SK-N-DZ (cell line): Measurements from ENCODE around the gene TLCD2.
"Not testable (repeated sequence)": the region's sequence is repeated elsewhere in the genome, so short reads cannot be mapped to it uniquely, and the experiment has no call there.

Experiments used
- DNase-seq: peaks from one replicate; pipeline ENCODE4 v3.0.0-alpha.2; 2015; ENCODE audit warnings: low spot score

TLCD2 gene

GRCh38 chr17:1693339-1693738 is 16.8 kb downstream of the TLCD2 start:
- no peak for DNase-seq

GRCh38 chr17:1690544-1691221 is 19.5 kb downstream of the TLCD2 start:
- no peak for DNase-seq

- not testable (repeated sequence) for DNase-seq
These were observed 21.8 kb downstream of the TLCD2 start for GRCh38 chr17:1688405-1688804.

- no peak for DNase-seq
These were observed 24.1 kb downstream of the TLCD2 start for GRCh38 chr17:1686086-1686485.

GRCh38 chr17:1684378-1685189 is 25.6 kb downstream of the TLCD2 start, which contains the start of gene PRPF8:
TSS of gene PRPF8 (minus strand) at chr17:1684867. CDS start at chr17:1684571, 296 bp downstream.
- DNase-seq: peak; percentile 99

- DNase-seq: no peak
These were observed 26.7 kb downstream of the TLCD2 start for GRCh38 chr17:1683459-1683858.

- DNase-seq: no peak
These were observed 33.8 kb downstream of the TLCD2 start for GRCh38 chr17:1676401-1676800.

GRCh38 chr17:1673041-1673785 is 37.0 kb downstream of the TLCD2 start:
- DNase-seq: no peak

- DNase-seq: not testable (repeated sequence)
These were observed 46.2 kb downstream of the TLCD2 start for GRCh38 chr17:1663934-1664333.

- no peak for DNase-seq
These were observed 49.1 kb downstream of the TLCD2 start for GRCh38 chr17:1661045-1661444.

- DNase-seq: no peak
These were observed 52.1 kb downstream of the TLCD2 start for GRCh38 chr17:1658100-1658499.

- no peak for DNase-seq
These were observed 56.4 kb downstream of the TLCD2 start for GRCh38 chr17:1653735-1654134.

- not testable (repeated sequence) for DNase-seq
These were observed 57.4 kb downstream of the TLCD2 start for GRCh38 chr17:1652794-1653193.
